Spleen (tissue), 7 donors: ENCODE measurements around the gene BRINP3.

Experiments
- POLR2A ChIP-seq, 3 donors: fragments of 450-650 bp; IDR thresholded peaks; one replicate each; pipeline ENCODE4 v1.5.1; 2017; ENCODE audit warnings: antibody characterized with exemption in 3 of 3, mild to moderate bottlenecking in 1 of 3
- POLR2AphosphoS5 ChIP-seq, 3 donors: sonication (generic); formaldehyde crosslinking; IDR thresholded peaks; one replicate each; pipeline ENCODE4 v1.5.1; 2017; ENCODE audit warnings: antibody characterized with exemption in 3 of 3
- TF ChIP-seq, protein P1 (sequence below), 11 experiments: fragments of 200-600 bp in 7 of 11; fragments of 450-650 bp in 4 of 11; sonication (generic) in 4 of 11; IDR thresholded peaks in 8 of 11; conservative IDR thresholded peaks in 3 of 11; 1 replicate in 7 of 11; 2 replicates in 4 of 11; pipeline versions ENCODE4 v1.4.0 to v1.8.0; 2016 to 2021; ENCODE audit warnings: antibody characterized with exemption in 11 of 11, inconsistent platforms in 4 of 11, mild to moderate bottlenecking in 1 of 11
- donor health status: DM: no; HTN: no; CAD: no; lungs with moderate emphysema.
- donor health status: DM: no; HTN: no; CAD: no.
- donor health status: DM: no; HTN: no; CAD: no.

DNA sequence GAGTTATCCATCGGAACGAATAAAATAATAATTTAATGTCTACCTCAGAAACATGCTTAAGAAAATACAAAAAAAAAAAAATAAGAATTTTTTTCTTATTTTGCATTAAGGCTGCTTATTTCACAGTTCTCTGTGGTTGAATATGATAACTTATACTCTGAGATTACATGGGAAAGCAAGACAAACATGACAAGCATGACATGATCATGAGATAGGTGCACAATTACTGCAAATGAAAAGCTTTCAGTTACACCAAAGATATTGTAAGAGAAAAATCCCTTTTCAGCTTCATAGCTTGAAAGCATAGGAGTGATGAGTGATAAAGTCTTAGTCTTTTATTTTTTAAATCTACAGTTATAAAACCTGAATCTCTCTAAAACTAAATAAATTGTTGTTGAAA is 154.1 kb downstream of the BRINP3 start:
- TF ChIP-seq POLR2A (IDR thresholded peaks at IDR 0.05) (no peak), POLR2AphosphoS5 (IDR thresholded peaks at IDR 0.05) (no peak)
- TF ChIP-seq, protein P1, sequence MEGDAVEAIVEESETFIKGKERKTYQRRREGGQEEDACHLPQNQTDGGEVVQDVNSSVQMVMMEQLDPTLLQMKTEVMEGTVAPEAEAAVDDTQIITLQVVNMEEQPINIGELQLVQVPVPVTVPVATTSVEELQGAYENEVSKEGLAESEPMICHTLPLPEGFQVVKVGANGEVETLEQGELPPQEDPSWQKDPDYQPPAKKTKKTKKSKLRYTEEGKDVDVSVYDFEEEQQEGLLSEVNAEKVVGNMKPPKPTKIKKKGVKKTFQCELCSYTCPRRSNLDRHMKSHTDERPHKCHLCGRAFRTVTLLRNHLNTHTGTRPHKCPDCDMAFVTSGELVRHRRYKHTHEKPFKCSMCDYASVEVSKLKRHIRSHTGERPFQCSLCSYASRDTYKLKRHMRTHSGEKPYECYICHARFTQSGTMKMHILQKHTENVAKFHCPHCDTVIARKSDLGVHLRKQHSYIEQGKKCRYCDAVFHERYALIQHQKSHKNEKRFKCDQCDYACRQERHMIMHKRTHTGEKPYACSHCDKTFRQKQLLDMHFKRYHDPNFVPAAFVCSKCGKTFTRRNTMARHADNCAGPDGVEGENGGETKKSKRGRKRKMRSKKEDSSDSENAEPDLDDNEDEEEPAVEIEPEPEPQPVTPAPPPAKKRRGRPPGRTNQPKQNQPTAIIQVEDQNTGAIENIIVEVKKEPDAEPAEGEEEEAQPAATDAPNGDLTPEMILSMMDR (IDR thresholded peaks at IDR 0.05 in 8 of 11, conservative IDR thresholded peaks at IDR 0.05 in 3 of 11), result no peak
